H1 (cell line): ENCODE data around the gene AKAP12.

Experiments used
- ATF3 ChIP-seq: IDR thresholded peaks from 2 replicates; pipeline ENCODE4 v1.6.1; 2011; ENCODE audit warnings: low read depth, mild to moderate bottlenecking, low read length; ENCODE audit not compliant: insufficient read depth
- BCL11A ChIP-seq, 2 experiments: IDR thresholded peaks; one replicate each; pipeline ENCODE4 v1.6.1; 2011; ENCODE audit warnings: low read depth in 2 of 2, low read length in 2 of 2, mild to moderate bottlenecking in 2 of 2
- CREB1 ChIP-seq: IDR thresholded peaks from 2 replicates; pipeline ENCODE4 v1.6.1; 2012; ENCODE audit warnings: inconsistent platforms
- CTCF ChIP-seq, 3 experiments: IDR thresholded peaks; 1 replicate in 2 of 3; 2 replicates in 1 of 3; pipeline versions ENCODE4 v1.5.1 to v1.6.1; 2011; ENCODE audit warnings: low read length in 3 of 3, mild to moderate bottlenecking in 3 of 3, inconsistent platforms in 2 of 3, low read depth in 1 of 3, moderate library complexity in 1 of 3; ENCODE audit not compliant: insufficient read depth in 1 of 3; ENCODE audit errors: control extremely low read depth in 1 of 3
- EP300 ChIP-seq, 2 experiments: IDR thresholded peaks; 1 replicate in 1 of 2; 2 replicates in 1 of 2; pipeline ENCODE4 v1.6.1; 2011 to 2012; ENCODE audit warnings: low read depth in 2 of 2, low read length in 2 of 2, mild to moderate bottlenecking in 2 of 2, borderline replicate concordance in 1 of 2, inconsistent platforms in 1 of 2, moderate library complexity in 1 of 2
- POLR2A ChIP-seq, 2 experiments: IDR thresholded peaks; 1 replicate in 1 of 2; 2 replicates in 1 of 2; pipeline ENCODE4 v1.6.1; 2011; ENCODE audit warnings: low read depth in 2 of 2, low read length in 2 of 2, mild to moderate bottlenecking in 2 of 2; ENCODE audit errors: control extremely low read depth in 1 of 2
- POLR2AphosphoS5 ChIP-seq: IDR thresholded peaks from 2 replicates; pipeline ENCODE4 v1.6.1; 2011; ENCODE audit warnings: low read depth, low read length
- SIX5 ChIP-seq: IDR thresholded peaks from 2 replicates; pipeline ENCODE4 v1.6.1; 2011; ENCODE audit warnings: mild to moderate bottlenecking, low read depth, low read length
- SUZ12 ChIP-seq: fragments of 200-600 bp; sonication (generic); IDR thresholded peaks from 2 replicates; pipeline ENCODE4 v1.6.1; 2012; ENCODE audit warnings: mild to moderate bottlenecking, inconsistent platforms, low read length, moderate library complexity, mixed read lengths
- USF2 ChIP-seq: IDR thresholded peaks from 2 replicates; pipeline ENCODE4 v1.6.1; 2011; ENCODE audit warnings: low read length, improper control_type of control experiment

GRCh38 chr6:151297886-151298285, 58.1 kb downstream of the AKAP12 start:
- TF ChIP-seq CTCF (IDR thresholded peaks at IDR 0.05; ENCODE audit: control extremely low read depth in 1 of 3, insufficient read depth in 1 of 3, low read depth in 1 of 3, low read length in 3 of 3) (no peak), POLR2AphosphoS5 (no peak), EP300 (IDR thresholded peaks at IDR 0.05; ENCODE audit: borderline replicate concordance in 1 of 2, low read depth in 2 of 2, low read length in 2 of 2) (no peak), SIX5 (no peak), ATF3 (no peak), SUZ12 (no peak), USF2 (no peak), CREB1 (no peak), POLR2A (IDR thresholded peaks at IDR 0.05; ENCODE audit: control extremely low read depth in 1 of 2, low read depth in 2 of 2, low read length in 2 of 2) (no peak), BCL11A (IDR thresholded peaks at IDR 0.05; ENCODE audit: low read depth in 2 of 2, low read length in 2 of 2) (no peak)
